Measurements from ENCODE around the gene SPTLC2. TPM values are rescaled to one million over a fixed set of nuclear protein-coding genes. Genes with fewer than 3 reads are reported as not detected.

SPTLC2 gene
- total and polyA plus RNA-seq, 2 donors (not counting 1 experiment from before 2014, with no cell fraction given), result 22.8 to 25.9 TPM

- TF ChIP-seq CTCF (conservative IDR thresholded peaks at IDR 0.05 in 1 of 2, IDR thresholded peaks at IDR 0.05 in 1 of 2; ENCODE audit: low read depth in 1 of 2, low read length in 2 of 2), result no peak
- no peak for TF ChIP-seq EZH2 (IDR thresholded peaks at IDR 0.05; ENCODE audit: low read length, missing control alignments)
- no peak overlapping the region for H3K4me3 ChIP-seq (replicated peaks in 1 of 4; ENCODE audit: control extremely low read depth in 1 of 4, insufficient read depth in 1 of 4, low read depth in 3 of 4, low read length in 4 of 4)
- no peaks in the 10 kb centered on the region for H3K36me3 ChIP-seq (ENCODE audit: control insufficient read depth, insufficient read depth, low read length)
- H3K27ac ChIP-seq (ENCODE audit: insufficient read depth, low read length), result no peak overlapping the region
- no peaks in the 10 kb centered on the region for H3K79me2 ChIP-seq (ENCODE audit: control insufficient read depth, insufficient read depth, low read length)
- H3K9ac ChIP-seq (ENCODE audit: insufficient read depth, low read length), result no peak overlapping the region
- peaks cover 5% of the 10 kb centered on the region for H3K27me3 ChIP-seq (ENCODE audit: control insufficient read depth, insufficient read depth, low read length)
- H3K9me3 ChIP-seq (ENCODE audit: control insufficient read depth, insufficient read depth, low read depth, low read length), result no peaks in the 10 kb centered on the region
- H3K4me1 ChIP-seq (ENCODE audit: control insufficient read depth, extremely low read depth, insufficient read depth, low read length), result no peaks in the 10 kb centered on the region
- no peak overlapping the region for H3K4me2 ChIP-seq (ENCODE audit: extremely low read depth, insufficient read depth, low read length)
- DNase-seq (ENCODE audit: low read depth in 2 of 2), result no peak
- no peaks in the 10 kb centered on the region for H4K20me1 ChIP-seq (ENCODE audit: control insufficient read depth, extremely low read depth, insufficient read depth, low read length)
- no peak overlapping the region for H2AFZ ChIP-seq (ENCODE audit: low read length)
These were observed 138.4 kb downstream of the SPTLC2 start for GRCh38 chr14:77478029-77478428.

- H3K4me1 ChIP-seq (ENCODE audit: control insufficient read depth, extremely low read depth, insufficient read depth, low read length), result no peaks in the 10 kb centered on the region
- no peak overlapping the region for H3K9ac ChIP-seq (ENCODE audit: insufficient read depth, low read length)
- H3K27ac ChIP-seq (ENCODE audit: insufficient read depth, low read length), result no peak overlapping the region
- H4K20me1 ChIP-seq (ENCODE audit: control insufficient read depth, extremely low read depth, insufficient read depth, low read length), result no peaks in the 10 kb centered on the region
- no peak overlapping the region for H2AFZ ChIP-seq (ENCODE audit: low read length)
- TF ChIP-seq CTCF (conservative IDR thresholded peaks at IDR 0.05 in 1 of 2, IDR thresholded peaks at IDR 0.05 in 1 of 2; ENCODE audit: low read depth in 1 of 2, low read length in 2 of 2) (no peak), EZH2 (IDR thresholded peaks at IDR 0.05; ENCODE audit: low read length, missing control alignments) (no peak)
- H3K27me3 ChIP-seq (ENCODE audit: control insufficient read depth, insufficient read depth, low read length), result peaks cover 5% of the 10 kb centered on the region
- H3K79me2 ChIP-seq (ENCODE audit: control insufficient read depth, insufficient read depth, low read length), result no peaks in the 10 kb centered on the region
- H3K36me3 ChIP-seq (ENCODE audit: control insufficient read depth, insufficient read depth, low read length), result no peaks in the 10 kb centered on the region
- no peak overlapping the region for H3K4me2 ChIP-seq (ENCODE audit: extremely low read depth, insufficient read depth, low read length)
- no peaks in the 10 kb centered on the region for H3K9me3 ChIP-seq (ENCODE audit: control insufficient read depth, insufficient read depth, low read depth, low read length)
- H3K4me3 ChIP-seq (replicated peaks in 1 of 4; ENCODE audit: control extremely low read depth in 1 of 4, insufficient read depth in 1 of 4, low read depth in 3 of 4, low read length in 4 of 4), result no peak overlapping the region
- DNase-seq (ENCODE audit: low read depth in 2 of 2), result no peak
These were observed 140.9 kb downstream of the SPTLC2 start for GRCh38 chr14:77475432-77476115.

GRCh38 chr14:77474479-77475177 is 141.8 kb downstream of the SPTLC2 start:
- Histone ChIP-seq H4K20me1 (ENCODE audit: control insufficient read depth, extremely low read depth, insufficient read depth, low read length) (no peaks in the 10 kb centered on the region), H3K9me3 (ENCODE audit: control insufficient read depth, insufficient read depth, low read depth, low read length) (no peaks in the 10 kb centered on the region), H3K27ac (ENCODE audit: insufficient read depth, low read length) (no peak overlapping the region), H3K4me3 (replicated peaks in 1 of 4; ENCODE audit: control extremely low read depth in 1 of 4, insufficient read depth in 1 of 4, low read depth in 3 of 4, low read length in 4 of 4) (no peak overlapping the region), H3K27me3 (ENCODE audit: control insufficient read depth, insufficient read depth, low read length) (peaks cover 5% of the 10 kb centered on the region), H3K79me2 (ENCODE audit: control insufficient read depth, insufficient read depth, low read length) (no peaks in the 10 kb centered on the region), H3K4me1 (ENCODE audit: control insufficient read depth, extremely low read depth, insufficient read depth, low read length) (no peaks in the 10 kb centered on the region), H3K4me2 (ENCODE audit: extremely low read depth, insufficient read depth, low read length) (no peak overlapping the region), H3K36me3 (ENCODE audit: control insufficient read depth, insufficient read depth, low read length) (no peaks in the 10 kb centered on the region), H3K9ac (ENCODE audit: insufficient read depth, low read length) (no peak overlapping the region), H2AFZ (ENCODE audit: low read length) (no peak overlapping the region)
- DNase-seq (ENCODE audit: low read depth in 2 of 2), result no peak
- TF ChIP-seq CTCF (conservative IDR thresholded peaks at IDR 0.05 in 1 of 2, IDR thresholded peaks at IDR 0.05 in 1 of 2; ENCODE audit: low read depth in 1 of 2, low read length in 2 of 2), result no peak
- no peak for TF ChIP-seq EZH2 (IDR thresholded peaks at IDR 0.05; ENCODE audit: low read length, missing control alignments)

All from fibroblast of lung (primary cell).